NCI-H446 treated with DMSO at 0.1 percent for 48 hours (cell line): ENCODE data around the gene SFTPB.

Source experiments
- DNase-seq: peaks from one replicate; lab custom pipeline; 2025; lab: John Stamatoyannopoulos, UW

SFTPB gene

GRCh38 chr2:85702800-85703199 is 34.8 kb upstream of the SFTPB start:
- no peak for DNase-seq

DNA sequence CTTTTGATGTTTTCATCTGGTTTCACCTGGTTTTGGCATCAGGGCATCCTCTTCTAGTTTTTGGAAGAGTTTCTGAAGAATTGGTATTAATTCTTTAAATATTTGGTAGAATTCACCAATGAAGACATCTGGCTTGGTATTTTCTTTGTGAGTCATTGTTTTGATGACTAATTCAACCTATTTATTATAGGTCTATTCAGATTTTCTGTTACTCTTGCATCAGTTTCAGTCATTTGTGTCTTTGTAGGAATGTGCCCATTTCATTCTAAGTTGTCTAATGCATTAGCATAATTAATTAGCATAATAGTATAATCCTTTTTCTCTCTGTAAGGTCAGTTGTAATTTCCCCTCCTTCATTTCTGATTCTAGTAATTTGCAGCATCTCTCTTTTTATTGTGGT is 34.2 kb upstream of the SFTPB start:
- DNase-seq = no peak

GRCh38 chr2:85699325-85699724 is 31.3 kb upstream of the SFTPB start:
- DNase-seq = no peak

DNA sequence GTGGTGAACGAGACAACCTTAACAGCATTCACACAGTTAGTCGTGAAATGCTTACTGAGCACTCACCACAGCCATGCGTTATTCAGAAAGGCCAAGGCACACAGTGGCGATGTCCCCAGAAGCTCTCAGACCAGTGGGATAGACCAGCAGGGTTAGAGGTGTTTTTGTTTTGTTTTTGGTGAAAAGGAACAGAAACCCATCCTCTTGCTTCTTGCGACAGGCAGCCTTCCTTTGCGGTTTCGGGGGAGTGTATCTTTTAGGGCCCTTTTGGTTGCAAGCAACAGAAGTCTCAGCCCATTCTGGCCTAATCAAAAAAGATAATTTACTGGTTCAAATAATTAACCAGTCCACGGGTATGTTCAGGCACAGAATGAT is 30.9 kb upstream of the SFTPB start:
- DNase-seq = no peak

GRCh38 chr2:85698184-85698879 is 30.3 kb upstream of the SFTPB start:
- no peak for DNase-seq

DNA sequence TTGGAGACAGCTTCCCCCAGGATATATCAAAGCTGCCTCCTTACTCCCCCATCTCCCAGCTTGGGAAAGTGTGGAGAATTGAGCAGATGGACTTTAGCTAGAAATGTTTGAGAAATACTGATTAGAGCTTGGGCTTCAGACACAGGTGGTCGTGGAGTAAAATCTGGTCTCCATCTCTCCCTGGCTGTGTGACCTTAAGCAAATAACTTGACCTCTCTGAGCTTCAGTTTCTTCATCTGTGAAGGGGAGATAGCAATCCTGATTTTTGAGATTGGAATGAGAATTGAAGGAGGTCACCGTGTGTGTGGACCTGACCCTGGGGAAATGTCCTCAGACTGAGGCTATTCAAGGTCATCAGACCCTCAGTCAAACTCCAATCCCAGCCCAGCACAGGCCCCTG is 29.7 kb upstream of the SFTPB start:
- DNase-seq = no peak

DNA sequence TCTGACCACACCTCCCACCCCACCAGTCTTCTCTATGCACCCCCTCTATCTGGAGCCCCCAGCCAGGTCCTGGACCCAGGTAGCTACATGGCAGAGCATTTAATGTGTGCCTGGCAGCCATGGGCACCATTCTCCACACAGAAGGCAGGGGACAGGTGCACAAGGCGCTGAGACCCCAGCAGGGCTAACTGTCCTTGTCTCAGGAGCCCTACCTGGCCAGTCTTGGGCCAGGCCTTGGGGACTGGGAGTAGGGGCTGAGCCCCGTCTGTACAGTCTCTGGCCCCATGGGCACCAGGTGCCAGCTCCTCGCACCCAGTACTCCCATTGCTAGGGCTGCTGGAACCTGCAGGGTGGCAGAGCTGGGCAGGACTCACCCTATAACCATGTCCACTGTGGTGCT is 29.1 kb upstream of the SFTPB start:
- DNase-seq = no peak

- no peak for DNase-seq
Observed at GRCh38 chr2:85695691-85696668, 28.0 kb upstream of the SFTPB start.

- DNase-seq = no peak
Observed at GRCh38 chr2:85695121-85695520, 27.1 kb upstream of the SFTPB start.

DNA sequence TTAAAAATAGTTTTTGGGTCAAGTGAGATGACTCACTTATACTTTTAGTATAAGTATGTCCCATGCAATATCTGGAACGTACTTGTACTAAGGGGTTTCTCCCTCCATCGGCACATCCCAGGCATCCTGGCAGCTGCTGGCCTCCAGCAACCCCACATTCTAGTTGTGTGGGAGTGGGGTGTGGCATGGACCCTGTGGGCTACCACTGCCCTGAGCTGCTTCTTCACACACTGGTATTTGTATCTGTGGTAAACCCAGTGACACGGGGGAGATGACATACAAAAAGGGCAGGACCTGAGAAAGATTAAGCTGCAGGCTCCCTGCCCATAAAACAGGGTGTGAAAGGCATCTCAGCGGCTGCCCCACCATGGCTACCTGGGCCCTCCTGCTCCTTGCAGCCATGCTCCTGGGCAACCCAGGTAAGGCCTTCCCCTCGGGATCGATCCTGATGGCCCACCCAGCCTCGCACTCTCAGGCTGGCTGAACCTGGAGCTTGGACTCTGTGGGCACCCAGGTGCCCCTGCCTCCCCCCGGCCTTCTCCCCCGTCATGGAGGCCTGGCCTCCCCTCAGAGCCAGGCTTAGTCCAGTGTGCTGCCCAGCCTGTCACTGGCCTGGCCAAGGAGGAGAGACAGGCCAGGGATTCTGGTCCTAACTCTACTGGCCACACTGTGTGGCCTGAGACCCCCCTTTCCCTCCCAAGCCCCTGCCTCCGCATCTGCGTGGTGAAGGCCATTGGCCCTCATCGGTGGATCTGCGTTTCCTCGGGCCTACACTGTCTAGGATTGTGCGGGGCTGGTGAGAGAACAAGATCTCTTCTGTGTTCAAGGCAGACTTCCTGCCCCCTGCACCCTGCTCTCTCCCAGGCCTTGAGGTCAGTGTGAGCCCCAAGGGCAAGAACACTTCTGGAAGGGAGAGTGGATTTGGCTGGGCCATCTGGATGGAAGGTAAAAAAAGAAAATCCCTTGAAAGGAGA is 26.3 kb upstream of the SFTPB start, which contains the start of gene GNLY:
Gene GNLY, plus strand, starts transcription at position 307 of the 974 bp plus-strand sequence. Its CDS starts 61 bp downstream, at position 368.
- no peak for DNase-seq

GRCh38 chr2:85692039-85692645 is 24.1 kb upstream of the SFTPB start:
- no peak for DNase-seq

GRCh38 chr2:85690932-85691331 is 22.9 kb upstream of the SFTPB start:
- DNase-seq = no peak

GRCh38 chr2:85684806-85685205 is 16.8 kb upstream of the SFTPB start:
- no peak for DNase-seq

DNA sequence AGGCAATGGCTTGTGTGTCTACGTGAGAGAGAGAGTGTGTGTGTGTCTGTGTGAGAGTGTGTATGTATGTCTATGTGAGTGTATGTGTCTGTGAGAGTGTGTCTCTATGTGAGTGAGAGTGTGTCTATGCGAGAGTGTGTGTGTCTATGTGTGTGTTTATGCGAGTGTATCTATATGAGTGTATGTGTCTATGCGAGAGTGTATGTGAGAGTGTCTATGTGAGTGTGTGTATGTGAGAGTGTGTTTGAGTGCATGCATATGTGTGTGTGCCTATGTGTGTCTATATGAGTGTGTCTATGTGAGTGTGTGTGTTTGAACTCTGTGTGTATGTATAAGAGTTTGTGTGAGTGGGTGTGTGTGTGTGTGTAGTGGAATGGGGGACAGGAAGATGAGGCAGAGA is 16.4 kb upstream of the SFTPB start:
- no peak for DNase-seq

- no peak for DNase-seq
Observed at GRCh38 chr2:85682378-85682777, 14.4 kb upstream of the SFTPB start.

GRCh38 chr2:85681776-85682175 is 13.8 kb upstream of the SFTPB start:
- DNase-seq = no peak

GRCh38 chr2:85681372-85681763 is 13.4 kb upstream of the SFTPB start:
- no peak for DNase-seq

DNA sequence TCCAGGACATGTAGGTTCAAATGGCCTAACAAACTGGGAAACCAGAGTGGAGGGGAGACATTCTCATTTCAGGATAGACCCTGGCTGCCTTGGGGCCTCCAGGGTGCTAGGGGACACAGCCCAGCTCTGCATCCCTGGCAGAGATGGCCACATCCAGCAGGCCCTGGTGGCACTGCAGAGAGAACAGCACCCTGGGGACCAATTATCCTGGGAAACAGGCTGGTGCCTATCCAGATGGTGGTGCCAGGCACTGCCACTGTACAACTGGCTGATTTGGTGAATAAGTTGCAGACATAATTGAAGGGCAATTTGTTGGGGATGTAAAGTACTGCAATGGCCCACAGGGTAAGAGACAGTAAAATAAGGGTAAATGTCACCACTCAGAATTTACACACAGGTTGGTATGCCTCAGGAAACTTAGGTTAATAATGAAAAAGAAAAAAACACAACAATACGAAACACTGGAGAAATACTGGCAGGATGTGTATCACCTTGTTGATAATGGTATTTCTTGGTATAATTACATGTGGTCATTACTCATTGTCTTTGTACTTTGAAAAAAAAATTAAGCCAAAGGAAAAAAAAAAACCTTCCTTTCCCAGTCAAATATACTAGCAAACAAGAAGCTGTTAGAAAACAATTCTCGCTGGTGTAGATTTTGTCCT is 12.8 kb upstream of the SFTPB start:
- no peak for DNase-seq

GRCh38 chr2:85678794-85679672 is 11.0 kb upstream of the SFTPB start:
- peak; percentile 49 for DNase-seq

GRCh38 chr2:85678377-85678776 is 10.4 kb upstream of the SFTPB start:
- DNase-seq = no peak
